Activated T-cell treated with anti-CD3 and anti-CD28 coated beads, Interleukin-2, amount 50 U/mL, for 1 hour (primary cell): Measurements from ENCODE around the gene MCAM.

ENCODE experiments used
- DNase-seq: peaks from one replicate; pipeline ENCODE4 v3.0.0-alpha.2; 2020

The MCAM gene

DNA sequence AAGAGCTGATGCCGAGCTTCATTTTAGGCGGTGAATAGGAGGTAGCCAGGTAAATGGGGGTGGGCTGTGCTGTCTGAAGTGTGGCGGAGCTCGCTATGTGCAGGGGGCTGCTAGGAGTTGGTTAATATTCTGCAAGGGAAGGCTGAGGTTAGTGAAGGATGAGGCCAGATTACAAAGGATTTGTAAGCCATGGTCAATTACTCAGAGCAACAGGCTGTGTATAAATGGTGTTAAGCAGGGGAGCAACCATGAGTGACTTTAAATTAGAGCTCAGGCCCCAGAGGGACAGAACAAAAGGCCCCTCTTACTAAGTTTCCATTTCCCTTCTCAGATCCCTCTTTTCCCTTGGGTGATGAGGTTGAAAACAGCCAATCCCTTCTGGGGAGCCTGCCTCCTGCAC, 7.3 kb upstream of the MCAM start:
- DNase-seq: no peak

GRCh38 chr11:119323532-119324033, 6.7 kb upstream of the MCAM start:
- peak; percentile 82 for DNase-seq

- DNase-seq: peak; percentile 13
Observed at GRCh38 chr11:119322921-119323531, 6.1 kb upstream of the MCAM start.

GRCh38 chr11:119322360-119322739, 5.4 kb upstream of the MCAM start:
- no peak for DNase-seq

DNA sequence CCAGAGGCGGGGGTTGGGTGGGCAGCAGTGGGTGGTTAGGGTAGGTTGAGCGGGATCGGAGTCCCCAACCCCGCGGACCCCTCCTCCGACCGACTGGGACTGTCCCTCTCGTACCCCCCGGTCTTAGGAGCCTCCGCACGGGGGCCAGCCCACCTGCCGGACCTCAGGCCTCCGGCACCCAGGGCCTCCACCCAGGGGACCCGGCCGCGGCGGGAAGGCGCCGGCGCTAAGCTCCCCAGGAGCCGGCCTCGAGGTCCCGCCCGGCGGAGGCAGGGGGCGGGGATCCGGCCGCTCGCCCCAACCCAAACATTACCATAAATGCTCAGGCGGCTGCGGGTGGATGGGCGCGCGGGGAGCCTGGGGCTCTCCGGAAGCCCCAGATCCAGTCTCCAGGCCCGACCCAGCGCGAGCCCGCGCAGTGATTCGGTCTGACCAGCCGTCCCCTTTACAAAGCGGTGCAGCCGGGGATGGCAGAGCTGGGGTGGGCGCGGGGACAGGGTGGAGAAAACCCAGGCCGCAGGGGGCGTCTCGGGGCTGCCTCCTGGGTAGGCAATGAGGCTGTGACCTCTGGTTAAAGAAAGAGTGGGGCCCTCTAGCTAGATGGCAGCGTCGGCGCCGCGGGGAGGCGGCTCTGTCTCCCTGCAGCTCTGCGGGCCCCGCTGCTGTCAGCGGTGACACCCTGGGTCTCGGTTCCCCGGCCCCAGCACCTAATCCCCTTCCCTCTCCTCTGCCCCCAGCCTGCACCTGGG, 4.0 kb upstream of the MCAM start:
- peak; percentile 62 for DNase-seq

- no peak for DNase-seq
Observed at GRCh38 chr11:119320240-119320775, 3.4 kb upstream of the MCAM start.

DNA sequence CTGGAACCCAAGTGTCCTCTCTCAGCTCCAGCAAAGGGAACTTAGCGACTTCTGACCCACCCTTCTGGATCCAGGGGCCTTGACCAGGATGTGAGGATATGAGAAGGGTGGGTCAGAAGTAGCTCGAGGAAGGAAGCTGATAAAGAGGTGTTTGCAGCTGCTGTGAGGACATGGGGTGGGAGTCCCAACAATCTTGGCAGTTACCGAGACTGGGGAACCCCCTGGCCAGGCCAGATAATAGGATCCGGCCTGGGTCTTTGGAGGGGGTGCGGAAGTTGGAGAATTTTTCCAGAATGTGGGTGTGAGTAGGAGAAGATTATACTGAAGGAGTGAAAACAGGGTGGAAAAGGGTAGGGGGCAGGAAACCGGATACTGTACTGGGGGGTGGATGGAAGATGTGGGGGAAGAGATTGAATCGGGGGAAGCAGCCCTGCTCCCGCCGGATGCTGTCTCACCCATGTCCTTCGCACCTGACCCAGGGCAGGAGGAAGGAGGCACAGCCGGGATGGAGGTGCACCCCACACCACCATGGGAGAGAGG, 2.8 kb upstream of the MCAM start:
- DNase-seq: no peak

DNA sequence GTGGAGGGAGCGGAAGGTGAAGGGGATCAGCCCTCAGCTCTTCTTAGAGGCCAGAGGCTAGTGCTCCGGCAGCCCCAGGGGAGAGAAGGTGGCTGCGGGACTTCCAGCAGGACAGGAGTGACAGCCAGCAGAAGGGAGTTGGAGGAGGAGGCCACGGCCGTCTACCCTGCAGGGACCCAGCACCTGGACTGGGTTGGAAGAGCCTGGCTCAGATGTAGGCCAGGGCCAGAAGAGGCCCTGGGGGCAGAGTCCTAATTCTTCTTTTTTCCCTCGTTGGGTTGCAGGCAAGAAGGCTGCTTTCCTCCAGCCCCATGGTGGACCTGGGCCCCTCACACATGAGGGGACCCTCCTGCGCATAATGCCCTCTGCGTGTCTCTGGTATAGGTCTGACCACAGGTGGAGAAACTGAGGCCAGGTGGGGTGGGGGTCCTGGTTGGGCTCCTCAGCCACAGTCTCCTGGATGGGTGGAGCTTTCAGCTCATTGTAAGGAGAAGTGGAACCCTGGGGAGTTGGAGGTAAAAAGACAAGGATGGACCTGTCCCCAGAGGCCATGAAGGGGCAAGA, 2.3 kb upstream of the MCAM start:
- DNase-seq: no peak

DNA sequence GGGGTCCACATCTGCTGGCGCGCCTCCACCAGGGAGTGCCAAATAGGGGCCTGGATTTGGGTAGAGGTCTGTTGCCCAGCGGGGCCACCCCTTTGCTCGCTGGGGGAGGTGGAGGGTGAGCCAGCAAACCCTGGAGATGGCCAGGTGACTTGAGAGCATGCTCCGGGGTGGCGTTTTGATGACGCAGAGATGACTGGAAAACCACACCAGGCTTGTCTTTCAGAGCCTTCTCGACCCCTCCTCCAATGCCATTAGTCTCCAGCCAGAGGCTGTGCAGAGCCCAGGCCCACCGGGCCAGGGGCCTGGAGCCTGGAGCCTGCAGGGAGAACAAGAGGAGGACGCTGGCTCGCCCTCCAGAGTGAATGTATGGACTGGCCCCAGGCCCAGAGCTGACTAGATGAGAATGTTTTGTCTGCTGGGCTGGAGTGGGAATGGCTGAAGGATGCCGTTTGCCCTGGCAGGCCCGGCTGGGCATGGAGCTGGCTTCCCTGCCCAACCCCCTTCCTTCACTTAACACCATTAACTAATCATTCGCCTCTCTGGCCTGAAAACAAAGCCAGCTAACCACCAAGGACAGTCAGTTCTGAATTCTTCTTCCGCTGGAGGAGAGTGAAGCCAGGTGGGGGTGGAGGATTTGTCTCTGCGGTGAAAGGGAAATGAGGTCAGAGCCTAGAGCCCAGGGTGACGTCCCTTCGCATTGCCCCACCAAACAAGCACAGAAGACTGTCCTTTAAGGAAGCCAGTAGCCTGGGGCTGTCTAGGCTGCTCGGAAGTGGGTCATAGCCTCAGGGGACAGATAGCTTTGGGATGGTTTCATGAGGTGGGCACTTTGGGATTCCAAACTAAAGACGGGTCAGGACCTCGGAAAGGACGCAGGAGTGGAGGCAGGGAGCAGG, 1.6 kb upstream of the MCAM start:
- no peak for DNase-seq

DNA sequence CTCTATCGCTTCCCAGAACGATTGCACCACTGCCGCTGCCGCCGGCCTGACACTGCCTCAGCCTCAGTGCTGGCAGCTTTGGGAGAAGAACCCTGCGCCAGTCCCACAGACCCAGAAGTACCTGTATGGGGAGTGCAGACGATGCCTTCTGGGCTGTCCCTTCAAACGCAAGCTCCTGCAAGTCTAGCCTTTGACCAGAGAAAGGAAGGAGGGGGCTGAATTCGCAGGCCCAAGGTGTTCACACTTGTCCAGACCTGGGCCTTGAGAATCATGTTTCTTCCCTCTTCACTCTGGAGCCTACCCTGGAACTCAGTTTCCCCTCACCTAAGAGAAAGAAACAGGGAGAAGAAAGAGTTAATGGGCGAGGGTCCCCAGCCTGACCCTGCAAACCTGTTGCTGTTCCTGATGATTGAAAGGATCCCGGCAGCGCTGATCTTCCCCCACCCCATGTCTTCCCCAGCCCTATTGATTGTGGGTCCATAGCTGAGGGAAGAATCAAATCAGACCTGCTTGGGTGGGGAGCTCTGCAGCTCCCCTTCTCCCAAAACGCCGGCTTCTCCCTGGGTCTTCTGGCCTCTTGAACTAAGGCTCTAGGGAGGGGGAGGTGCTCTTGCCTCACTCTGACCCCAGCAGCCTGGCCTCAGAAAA, 786 bp upstream of the MCAM start:
- DNase-seq: no peak

DNA sequence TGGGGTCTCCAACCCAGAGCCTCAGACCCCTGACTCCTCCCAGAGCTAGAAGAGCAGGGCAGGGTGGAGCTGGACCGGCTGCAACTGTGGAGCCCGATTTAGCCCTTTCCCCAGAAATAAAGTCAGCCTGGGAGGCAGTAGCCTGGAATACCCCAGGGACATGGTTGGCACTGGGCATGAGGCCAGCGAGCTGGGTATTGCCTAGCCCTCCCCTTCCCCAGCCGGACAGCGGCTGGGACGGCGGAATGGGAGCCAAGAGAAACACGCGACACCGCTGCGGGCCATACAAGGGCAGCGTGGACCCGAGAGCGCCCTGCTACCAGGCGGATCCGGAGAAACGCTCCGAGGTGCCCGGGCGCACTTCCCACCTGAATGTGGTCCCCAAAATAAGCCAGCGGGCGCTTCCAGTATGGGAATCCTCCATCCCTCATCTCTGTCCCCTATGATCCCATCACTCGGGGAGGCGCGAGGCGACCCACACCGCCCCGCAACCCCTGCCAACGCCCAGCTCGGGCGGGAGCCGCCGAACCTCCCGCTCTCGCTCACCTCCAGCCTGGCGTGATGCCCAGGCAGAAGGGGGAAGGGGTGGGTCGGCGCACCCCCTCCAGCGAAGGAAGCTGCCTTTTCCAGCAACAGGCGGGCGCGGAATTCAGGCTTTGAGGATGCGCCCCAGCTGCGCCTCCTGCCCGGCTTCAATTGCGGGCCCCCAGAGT, 758 bp downstream of the MCAM start:
- DNase-seq: no peak

DNA sequence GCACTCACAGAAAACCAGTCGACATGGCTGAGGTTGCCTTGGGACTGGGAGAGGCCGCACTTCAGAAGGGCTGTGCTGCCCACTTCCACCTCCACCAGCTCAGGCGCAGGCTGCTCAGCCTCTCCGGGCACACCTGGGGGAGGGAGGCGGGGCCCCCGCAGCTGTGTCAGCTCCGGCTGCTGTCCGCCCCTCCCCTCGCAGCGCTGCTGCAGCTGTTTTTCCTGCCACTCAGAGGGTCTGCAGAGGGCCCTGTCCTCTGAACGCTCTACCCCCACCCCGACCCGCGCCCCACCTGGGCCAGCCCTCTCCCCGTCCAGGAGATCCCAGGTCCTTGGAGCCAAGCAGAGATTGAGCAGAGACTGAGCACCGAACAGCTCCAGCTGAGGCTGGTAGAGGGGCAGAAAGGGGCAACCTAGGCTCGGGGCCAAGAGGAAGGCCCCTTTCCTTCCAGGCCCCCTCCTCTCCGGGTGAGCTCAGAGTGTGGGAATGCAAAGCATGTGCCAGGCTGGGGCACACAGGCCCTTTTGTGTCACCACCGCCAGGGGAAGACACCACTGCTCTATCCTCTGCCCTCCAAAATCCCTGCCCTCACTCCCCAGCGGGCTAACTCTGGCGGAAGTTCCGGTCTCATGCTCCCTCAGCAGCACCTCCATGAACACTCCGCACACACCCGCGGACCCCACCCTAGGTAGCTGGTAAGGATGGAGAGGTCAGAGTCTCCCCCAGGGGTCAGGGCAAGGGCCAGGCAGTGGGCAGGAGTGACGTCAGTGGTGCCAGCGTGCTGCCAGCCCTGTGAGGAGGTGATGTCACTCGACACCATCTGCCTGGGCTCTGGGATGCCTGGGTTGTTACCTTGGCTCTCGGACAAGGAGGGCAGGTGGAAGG, 1.6 kb downstream of the MCAM start:
- peak; percentile 66 for DNase-seq

DNA sequence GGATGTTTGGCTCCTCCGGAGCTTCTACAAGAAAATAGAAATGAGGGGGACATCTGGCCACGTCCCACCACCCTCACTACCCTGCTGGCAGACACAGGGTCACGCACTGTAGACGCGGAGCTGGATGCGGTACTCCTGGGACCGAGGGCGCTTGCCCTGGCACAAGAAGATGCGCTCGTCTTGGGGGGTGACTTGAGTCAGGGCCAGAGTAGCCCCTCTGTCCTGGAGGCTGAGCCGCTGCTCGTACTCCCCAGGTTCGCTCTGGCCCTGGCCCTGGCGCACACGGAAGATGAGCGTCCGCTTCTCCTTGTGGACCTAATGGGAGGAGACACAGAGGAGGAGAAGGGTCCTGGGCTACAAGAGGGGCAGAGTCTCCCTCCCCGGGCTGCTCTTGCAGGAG, 2.2 kb downstream of the MCAM start:
- no peak for DNase-seq

DNA sequence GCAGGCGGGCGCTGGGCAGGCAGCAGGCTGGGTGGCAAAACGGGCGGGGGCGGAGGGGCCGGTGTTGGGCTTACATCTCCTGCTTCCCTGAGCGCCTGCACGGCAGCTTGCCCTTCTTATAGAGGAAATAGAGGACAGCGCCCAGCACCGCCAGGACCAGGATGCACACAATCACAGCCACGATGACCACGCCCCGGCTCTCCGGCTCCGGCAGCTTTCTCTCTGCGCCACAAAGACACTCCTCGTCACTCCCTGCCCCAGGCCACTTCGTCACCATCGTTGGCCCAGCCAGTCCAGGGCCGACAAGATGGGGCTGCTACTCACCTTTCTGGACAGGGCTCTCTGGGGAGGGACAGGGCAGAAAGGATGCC, 6.3 kb downstream of the MCAM start:
- DNase-seq: no peak

DNA sequence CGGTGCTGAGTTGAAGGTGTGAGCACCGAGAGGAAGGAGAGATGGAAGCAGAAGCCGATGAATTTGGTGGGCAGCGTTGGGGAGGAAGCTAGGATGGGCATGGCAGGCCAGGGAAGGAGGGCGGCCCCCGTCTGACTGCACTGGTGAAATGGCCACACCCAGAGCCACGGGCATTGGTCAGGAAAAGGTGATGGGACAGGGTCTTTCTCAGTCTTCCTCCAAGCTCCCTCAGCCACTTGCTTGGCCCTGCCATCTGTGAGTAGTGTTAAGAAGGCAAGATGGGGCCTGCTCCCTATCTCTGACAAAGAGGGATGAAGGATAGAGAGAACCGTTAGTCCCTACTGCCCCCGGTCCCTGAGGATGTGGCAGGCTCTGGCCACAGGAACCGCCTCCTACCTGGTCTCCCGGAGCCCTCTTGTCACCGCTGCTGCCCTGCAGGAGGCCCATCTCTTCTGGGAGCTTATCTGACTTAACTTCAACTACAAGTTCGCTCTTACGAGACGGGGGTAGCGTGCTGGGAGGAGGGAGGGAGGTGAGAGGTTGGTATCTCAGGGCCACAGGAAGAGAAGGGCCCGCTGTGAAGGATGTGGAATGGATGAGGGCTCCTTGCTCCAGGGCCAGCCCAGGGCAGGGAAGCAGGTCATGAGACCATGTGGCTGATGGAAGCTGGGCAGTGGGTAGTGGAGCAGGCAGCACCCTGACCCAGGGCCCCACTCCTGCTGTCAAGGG, 6.8 kb downstream of the MCAM start:
- no peak for DNase-seq

- DNase-seq: no peak
Observed at GRCh38 chr11:119309411-119309810, 7.5 kb downstream of the MCAM start.

DNA sequence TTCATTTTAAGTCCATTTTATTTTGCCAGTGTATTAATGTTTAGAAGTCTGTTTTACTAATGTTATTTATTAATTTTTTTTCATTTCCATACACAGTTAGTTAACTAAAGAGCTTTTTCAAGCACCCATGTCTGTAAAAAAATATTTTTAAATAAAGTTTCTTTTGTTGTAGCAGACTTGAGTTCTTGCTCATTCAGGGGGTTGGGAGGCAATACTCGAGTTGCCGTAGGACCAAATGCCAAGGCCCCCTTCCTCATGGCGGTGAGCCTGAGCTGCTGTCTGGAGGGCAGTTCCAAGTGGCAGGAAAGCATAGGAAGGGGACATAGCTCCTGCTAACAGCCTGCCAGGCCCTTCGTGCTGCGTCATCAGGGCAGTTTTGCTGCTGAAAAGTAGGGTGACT, 9.0 kb downstream of the MCAM start:
- DNase-seq: no peak

DNA sequence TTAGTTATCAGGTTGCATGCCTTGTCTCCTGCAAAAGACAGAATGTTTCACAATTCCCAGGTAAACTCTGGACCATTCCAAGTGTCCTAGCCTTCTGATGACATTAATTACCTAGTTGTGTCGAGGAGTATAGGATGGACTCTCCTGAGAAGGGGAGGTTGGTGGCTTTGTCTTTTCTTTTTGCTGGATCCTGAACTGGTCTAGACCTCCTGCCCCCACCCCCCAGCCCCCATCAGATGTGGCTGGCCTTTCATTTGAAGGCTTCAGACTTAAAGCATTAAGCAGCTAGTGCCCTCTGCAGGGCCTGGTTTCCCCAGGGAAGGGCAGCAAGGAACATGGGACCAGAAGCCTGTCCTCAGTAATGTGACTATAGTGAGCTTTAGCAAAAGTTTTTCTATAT, 9.7 kb downstream of the MCAM start:
- DNase-seq: no peak

GRCh38 chr11:119306373-119306890, 10.5 kb downstream of the MCAM start:
- DNase-seq: peak; percentile 50
